Measurements from ENCODE around the gene BCL7B.
"Not testable (repeated sequence)": the region's sequence is repeated elsewhere in the genome, so short reads cannot be mapped to it uniquely, and the experiment has no call there.

BCL7B gene

DNA sequence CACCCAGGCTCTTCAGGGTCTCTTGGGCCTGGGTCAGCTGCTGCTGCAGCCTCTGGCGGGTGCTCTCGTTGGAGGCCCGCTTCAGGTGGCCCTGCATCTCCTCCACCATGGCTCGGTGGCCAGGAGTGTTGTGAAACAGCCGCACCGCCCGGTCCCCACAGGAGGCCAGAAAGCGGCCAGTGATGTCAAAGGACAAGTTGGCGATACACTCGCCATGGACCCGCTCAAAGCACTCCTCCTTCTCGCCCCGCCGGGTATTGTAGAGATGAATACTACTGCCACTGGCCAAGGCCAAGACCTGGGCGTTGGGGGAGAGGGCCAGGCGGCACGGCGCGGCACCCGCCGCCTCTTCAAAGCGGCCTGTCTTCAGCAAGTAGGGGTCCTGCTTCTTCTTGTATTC is 13.0 kb upstream of the BCL7B start:
- Histone ChIP-seq H3K27ac (ENCODE audit: low read depth, low read length) (no peak overlapping the region), H3K9ac (ENCODE audit: low read length) (no peak overlapping the region), H4K20me1 (ENCODE audit: low read depth, low read length) (no peaks in the 10 kb centered on the region), H3K27me3 (ENCODE audit: low read length) (no peaks in the 10 kb centered on the region), H3K9me3 (ENCODE audit: insufficient read depth, low read length) (no peaks in the 10 kb centered on the region), H3K4me2 (ENCODE audit: low read depth, low read length, poor library complexity, severe bottlenecking) (no peak overlapping the region), H3K4me3 (ENCODE audit: insufficient read depth, low read length, poor library complexity, severe bottlenecking) (no peak overlapping the region), H3K36me3 (ENCODE audit: low read length) (peaks cover 2% of the 10 kb centered on the region; the same call in 1 of the 2 replicates), H3F3A (ENCODE audit: insufficient read depth) (no peaks in the 10 kb centered on the region), H2AFZ (ENCODE audit: low read depth, low read length, severe bottlenecking) (no peak overlapping the region), H3K79me2 (ENCODE audit: insufficient read depth, low read length) (no peaks in the 10 kb centered on the region), H3K9me2 (replicated peaks; ENCODE audit: insufficient read depth, low read length) (no peaks in the 10 kb centered on the region)
- no peak for TF ChIP-seq EZH2phosphoT487 (conservative IDR thresholded peaks at IDR 0.05; ENCODE audit: low read length)

DNA sequence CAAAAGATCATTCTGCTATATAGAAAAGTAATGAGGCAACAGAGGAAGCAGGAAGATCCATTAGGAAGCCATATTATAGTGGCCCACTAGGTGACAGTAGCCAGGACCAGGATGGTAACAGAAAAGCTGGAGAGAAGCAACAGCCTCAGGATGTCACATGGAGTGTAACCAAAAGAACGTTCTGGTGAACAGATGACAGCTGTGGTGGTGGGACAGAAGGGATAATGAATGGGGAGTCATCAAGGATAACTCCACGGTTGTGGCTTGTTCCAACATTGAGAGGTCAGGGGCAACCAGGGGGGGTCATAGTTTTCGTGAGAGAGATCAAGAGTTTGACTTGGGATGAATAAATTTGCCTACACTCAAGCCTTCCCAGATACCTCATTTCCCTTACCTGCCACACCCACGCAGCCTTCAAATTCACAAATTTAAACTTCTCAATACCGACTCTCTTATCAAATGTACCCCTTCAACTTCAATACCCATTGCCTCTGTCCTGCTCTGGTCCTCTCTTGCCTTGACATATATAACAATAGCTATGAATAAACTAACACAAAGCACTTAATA is 11.6 kb upstream of the BCL7B start:
- Histone ChIP-seq H3K27me3 (ENCODE audit: low read length) (no peaks in the 10 kb centered on the region), H3K4me3 (ENCODE audit: insufficient read depth, low read length, poor library complexity, severe bottlenecking) (no peak overlapping the region), H3K36me3 (ENCODE audit: low read length) (peaks cover 2% of the 10 kb centered on the region; the same call in 1 of the 2 replicates), H3F3A (ENCODE audit: insufficient read depth) (no peaks in the 10 kb centered on the region), H4K20me1 (ENCODE audit: low read depth, low read length) (no peaks in the 10 kb centered on the region), H3K9me2 (replicated peaks; ENCODE audit: insufficient read depth, low read length) (no peaks in the 10 kb centered on the region), H3K9me3 (ENCODE audit: insufficient read depth, low read length) (no peaks in the 10 kb centered on the region), H2AFZ (ENCODE audit: low read depth, low read length, severe bottlenecking) (no peak overlapping the region), H3K27ac (ENCODE audit: low read depth, low read length) (no peak overlapping the region), H3K4me2 (ENCODE audit: low read depth, low read length, poor library complexity, severe bottlenecking) (no peak overlapping the region), H3K9ac (ENCODE audit: low read length) (no peak overlapping the region), H3K79me2 (ENCODE audit: insufficient read depth, low read length) (no peaks in the 10 kb centered on the region)
- TF ChIP-seq EZH2phosphoT487 (conservative IDR thresholded peaks at IDR 0.05; ENCODE audit: low read length): no peak
- TF ChIP-seq CTCF (IDR thresholded peaks at IDR 0.05; ENCODE audit: insufficient read depth, low read length, poor library complexity, severe bottlenecking): no peak

GRCh38 chr7:73567846-73568685 is 10.6 kb upstream of the BCL7B start:
- no peaks in the 10 kb centered on the region for H3K27me3 ChIP-seq (ENCODE audit: low read length)
- peaks cover 2% of the 10 kb centered on the region; the same call in 1 of the 2 replicates for H3K36me3 ChIP-seq (ENCODE audit: low read length)
- no peaks in the 10 kb centered on the region for H3F3A ChIP-seq (ENCODE audit: insufficient read depth)
- no peak overlapping the region for H3K4me2 ChIP-seq (ENCODE audit: low read depth, low read length, poor library complexity, severe bottlenecking)
- H3K4me3 ChIP-seq (ENCODE audit: insufficient read depth, low read length, poor library complexity, severe bottlenecking): no peak overlapping the region
- no peaks in the 10 kb centered on the region for H4K20me1 ChIP-seq (ENCODE audit: low read depth, low read length)
- no peaks in the 10 kb centered on the region for H3K9me2 ChIP-seq (replicated peaks; ENCODE audit: insufficient read depth, low read length)
- no peak overlapping the region for H3K9ac ChIP-seq (ENCODE audit: low read length)
- no peaks in the 10 kb centered on the region for H3K79me2 ChIP-seq (ENCODE audit: insufficient read depth, low read length)
- H3K9me3 ChIP-seq (ENCODE audit: insufficient read depth, low read length): no peaks in the 10 kb centered on the region
- no peak for TF ChIP-seq EZH2phosphoT487 (conservative IDR thresholded peaks at IDR 0.05; ENCODE audit: low read length)
- TF ChIP-seq CTCF (IDR thresholded peaks at IDR 0.05; ENCODE audit: insufficient read depth, low read length, poor library complexity, severe bottlenecking): no peak
- no peak overlapping the region for H3K27ac ChIP-seq (ENCODE audit: low read depth, low read length)
- no peak overlapping the region for H2AFZ ChIP-seq (ENCODE audit: low read depth, low read length, severe bottlenecking)

- TF ChIP-seq CTCF (IDR thresholded peaks at IDR 0.05; ENCODE audit: insufficient read depth, low read length, poor library complexity, severe bottlenecking) (no peak), EZH2phosphoT487 (conservative IDR thresholded peaks at IDR 0.05; ENCODE audit: low read length) (no peak)
- H3K4me3 ChIP-seq (ENCODE audit: insufficient read depth, low read length, poor library complexity, severe bottlenecking): no peak overlapping the region
- H3K9me3 ChIP-seq (ENCODE audit: insufficient read depth, low read length): no peaks in the 10 kb centered on the region
- H3K9me2 ChIP-seq (replicated peaks; ENCODE audit: insufficient read depth, low read length): no peaks in the 10 kb centered on the region
- H3K27me3 ChIP-seq (ENCODE audit: low read length): no peaks in the 10 kb centered on the region
- H3K79me2 ChIP-seq (ENCODE audit: insufficient read depth, low read length): no peaks in the 10 kb centered on the region
- no peak overlapping the region for H3K9ac ChIP-seq (ENCODE audit: low read length)
- no peaks in the 10 kb centered on the region for H4K20me1 ChIP-seq (ENCODE audit: low read depth, low read length)
- no peak overlapping the region for H3K27ac ChIP-seq (ENCODE audit: low read depth, low read length)
- H3K36me3 ChIP-seq (ENCODE audit: low read length): no peaks in the 10 kb centered on the region
- no peak overlapping the region for H3K4me2 ChIP-seq (ENCODE audit: low read depth, low read length, poor library complexity, severe bottlenecking)
- no peak overlapping the region for H2AFZ ChIP-seq (ENCODE audit: low read depth, low read length, severe bottlenecking)
- no peaks in the 10 kb centered on the region for H3F3A ChIP-seq (ENCODE audit: insufficient read depth)
Observed at GRCh38 chr7:73567140-73567539, 9.7 kb upstream of the BCL7B start.

DNA sequence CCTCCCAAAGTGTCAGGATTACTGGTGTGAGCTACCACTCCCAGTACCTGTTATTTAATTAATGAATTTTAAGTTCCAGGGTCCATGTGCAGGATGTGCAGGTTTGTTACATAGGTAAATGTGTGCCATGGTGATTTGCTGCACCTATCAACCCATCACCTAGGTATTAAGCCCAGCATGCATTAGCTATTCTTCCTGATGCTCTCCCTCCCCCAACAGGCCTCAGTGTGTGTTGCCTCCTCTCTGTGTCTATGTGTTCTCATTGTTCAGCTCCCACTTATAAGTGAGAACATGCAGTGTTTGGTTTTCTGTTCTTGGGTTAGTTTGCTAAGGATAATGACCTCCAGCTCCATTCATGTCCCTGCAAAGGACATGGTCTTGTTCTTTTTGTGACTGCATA is 8.9 kb upstream of the BCL7B start:
- not testable (repeated sequence) for H3K27me3 ChIP-seq (ENCODE audit: low read length); H3K79me2 ChIP-seq (ENCODE audit: insufficient read depth, low read length); H3K9ac ChIP-seq (ENCODE audit: low read length); H3F3A ChIP-seq (ENCODE audit: insufficient read depth); H3K36me3 ChIP-seq (ENCODE audit: low read length); H2AFZ ChIP-seq (ENCODE audit: low read depth, low read length, severe bottlenecking); H4K20me1 ChIP-seq (ENCODE audit: low read depth, low read length); H3K4me3 ChIP-seq (ENCODE audit: insufficient read depth, low read length, poor library complexity, severe bottlenecking); H3K27ac ChIP-seq (ENCODE audit: low read depth, low read length); H3K9me3 ChIP-seq (ENCODE audit: insufficient read depth, low read length); H3K9me2 ChIP-seq (replicated peaks; ENCODE audit: insufficient read depth, low read length)
- H3K4me2 ChIP-seq (ENCODE audit: low read depth, low read length, poor library complexity, severe bottlenecking): peak overlapping the region; percentile 34
